ENCODE measurements around the gene TGFBI. TPM values are rescaled to one million over a fixed set of nuclear protein-coding genes. Genes with fewer than 3 reads are reported as not detected.

TGFBI gene
- total RNA-seq, 2 donors from 2014 or later = not detected

DNA sequence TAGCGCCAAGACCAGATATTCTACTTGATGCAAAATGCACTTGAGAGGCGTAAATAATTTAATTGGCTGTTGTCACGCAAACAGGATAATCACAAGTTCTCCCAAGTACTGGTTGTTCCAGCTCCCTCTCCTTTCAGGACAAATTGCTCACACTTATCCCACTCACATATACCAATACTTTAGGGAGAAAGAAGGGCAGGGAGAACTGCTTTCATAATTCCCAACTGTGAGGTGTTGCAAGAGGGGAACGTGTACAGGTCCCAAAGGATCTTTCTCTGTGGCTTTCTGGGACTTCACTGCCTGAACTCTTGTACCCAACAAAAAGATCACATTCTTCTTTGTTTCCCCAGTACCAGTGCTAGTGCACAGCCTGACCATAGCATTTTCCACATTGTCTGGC, 21.5 kb upstream of the TGFBI start:
- H3K4me3 Mint-ChIP-seq = no peak overlapping the region
- H3K27ac Mint-ChIP-seq = no peak overlapping the region
- ATAC-seq (replicated peaks in 1 of 2) (no peak), DNase-seq (no peak)
- H3K9me3 Mint-ChIP-seq = no peaks in the 10 kb centered on the region
- peaks cover 9% of the 10 kb centered on the region for H3K27me3 Mint-ChIP-seq (ENCODE audit: low read depth)
- H3K4me1 Mint-ChIP-seq (ENCODE audit: low read depth) = no peaks in the 10 kb centered on the region
- H3K36me3 Mint-ChIP-seq (ENCODE audit: insufficient read depth in 2 of 2) = no peaks in the 10 kb centered on the region

- Mint-ChIP-seq H3K36me3 (ENCODE audit: insufficient read depth in 2 of 2) (no peaks in the 10 kb centered on the region), H3K27ac (no peak overlapping the region), H3K27me3 (ENCODE audit: low read depth) (peaks cover 18% of the 10 kb centered on the region), H3K9me3 (no peaks in the 10 kb centered on the region), H3K4me1 (ENCODE audit: low read depth) (no peaks in the 10 kb centered on the region), H3K4me3 (no peak overlapping the region)
- DNase-seq = no peak
- no peak for ATAC-seq (replicated peaks in 1 of 2)
These were observed 17.3 kb upstream of the TGFBI start for GRCh38 chr5:136011414-136012001.

- Mint-ChIP-seq H3K36me3 (ENCODE audit: insufficient read depth in 2 of 2) (no peaks in the 10 kb centered on the region), H3K4me1 (ENCODE audit: low read depth) (no peaks in the 10 kb centered on the region), H3K27ac (no peak overlapping the region), H3K27me3 (ENCODE audit: low read depth) (peaks cover 18% of the 10 kb centered on the region), H3K9me3 (no peaks in the 10 kb centered on the region), H3K4me3 (no peak overlapping the region)
- no peak for ATAC-seq (replicated peaks in 1 of 2)
- no peak for DNase-seq
These were observed 16.6 kb upstream of the TGFBI start for GRCh38 chr5:136012041-136012804.

DNA sequence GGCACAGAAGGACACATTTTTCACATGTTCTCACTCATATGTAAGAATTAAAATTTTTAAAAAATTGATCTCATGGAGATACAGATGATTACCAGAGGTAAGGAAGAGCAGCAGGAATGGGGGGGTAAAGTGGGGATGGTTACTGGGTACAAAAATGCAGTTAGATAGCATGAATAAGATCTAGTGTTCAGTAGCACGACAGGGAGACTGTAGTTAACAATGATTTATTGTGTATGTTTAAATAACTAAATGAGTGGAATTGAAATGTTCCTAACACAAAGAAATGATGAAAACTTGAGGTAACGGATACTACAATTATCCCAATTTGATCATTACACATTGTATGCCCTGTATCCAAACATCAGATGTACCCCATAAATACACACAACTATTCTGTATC, 15.2 kb upstream of the TGFBI start:
- Mint-ChIP-seq H3K4me1 (ENCODE audit: low read depth) (no peaks in the 10 kb centered on the region), H3K36me3 (ENCODE audit: insufficient read depth in 2 of 2) (no peaks in the 10 kb centered on the region), H3K27ac (no peak overlapping the region), H3K27me3 (ENCODE audit: low read depth) (peaks cover 13% of the 10 kb centered on the region), H3K4me3 (no peak overlapping the region), H3K9me3 (no peaks in the 10 kb centered on the region)
- ATAC-seq (replicated peaks in 1 of 2) (no peak), DNase-seq (no peak)

GRCh38 chr5:136014049-136015002, 14.5 kb upstream of the TGFBI start:
- no peak for ATAC-seq (replicated peaks in 1 of 2)
- Mint-ChIP-seq H3K9me3 (no peaks in the 10 kb centered on the region), H3K27ac (peak overlapping the region; percentile 58), H3K36me3 (ENCODE audit: insufficient read depth in 2 of 2) (no peaks in the 10 kb centered on the region), H3K27me3 (ENCODE audit: low read depth) (peaks cover 13% of the 10 kb centered on the region), H3K4me1 (ENCODE audit: low read depth) (no peaks in the 10 kb centered on the region), H3K4me3 (no peak overlapping the region)
- no peak for DNase-seq

GRCh38 chr5:136015003-136015375, 13.8 kb upstream of the TGFBI start:
- Mint-ChIP-seq H3K36me3 (ENCODE audit: insufficient read depth in 2 of 2) (no peaks in the 10 kb centered on the region), H3K27me3 (ENCODE audit: low read depth) (peaks cover 13% of the 10 kb centered on the region), H3K4me3 (no peak overlapping the region), H3K27ac (no peak overlapping the region), H3K4me1 (ENCODE audit: low read depth) (no peaks in the 10 kb centered on the region), H3K9me3 (no peaks in the 10 kb centered on the region)
- ATAC-seq (replicated peaks in 1 of 2) = no peak
- no peak for DNase-seq

DNA sequence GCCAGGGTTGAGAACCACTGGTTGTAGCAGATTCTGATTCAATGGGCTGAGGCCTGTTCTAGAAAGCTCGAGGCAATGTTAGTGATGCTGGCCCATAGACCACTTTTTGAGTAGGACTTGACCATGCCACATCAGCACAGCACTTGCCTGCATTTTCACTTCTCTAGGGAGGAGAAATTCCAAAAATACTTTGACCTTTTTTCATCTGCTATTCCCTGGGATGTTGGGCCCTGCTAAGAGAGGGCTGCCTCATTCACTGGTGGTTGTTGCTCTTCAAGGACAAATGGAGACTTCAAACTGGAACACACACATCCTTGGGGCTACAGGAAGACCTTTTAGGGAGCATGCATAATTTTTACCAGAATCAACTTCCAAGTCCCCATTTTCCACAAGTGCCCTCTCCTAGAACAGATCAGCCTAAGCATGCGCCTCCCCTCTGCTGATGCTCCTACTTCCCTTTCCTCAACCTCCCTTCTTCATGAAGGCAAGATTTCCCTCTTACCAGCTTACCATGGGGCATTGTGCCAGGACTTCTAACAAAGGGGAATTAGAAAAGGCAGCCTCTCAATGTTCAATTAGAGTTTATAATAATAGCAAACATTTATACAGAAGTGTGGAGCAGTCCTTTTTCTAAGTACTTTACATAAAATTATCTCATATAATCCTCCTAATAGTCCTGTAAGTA, 12.7 kb upstream of the TGFBI start:
- ATAC-seq (replicated peaks in 1 of 2) (no peak), DNase-seq (no peak)
- H3K36me3 Mint-ChIP-seq (ENCODE audit: insufficient read depth in 2 of 2) = no peaks in the 10 kb centered on the region
- H3K4me3 Mint-ChIP-seq = no peak overlapping the region
- H3K9me3 Mint-ChIP-seq = no peaks in the 10 kb centered on the region
- peaks cover 13% of the 10 kb centered on the region for H3K27me3 Mint-ChIP-seq (ENCODE audit: low read depth)
- no peaks in the 10 kb centered on the region for H3K4me1 Mint-ChIP-seq (ENCODE audit: low read depth)
- no peak overlapping the region for H3K27ac Mint-ChIP-seq

GRCh38 chr5:136016945-136017530, 11.8 kb upstream of the TGFBI start:
- H3K36me3 Mint-ChIP-seq (ENCODE audit: insufficient read depth in 2 of 2) = no peaks in the 10 kb centered on the region
- H3K4me1 Mint-ChIP-seq (ENCODE audit: low read depth) = no peaks in the 10 kb centered on the region
- ATAC-seq (replicated peaks in 1 of 2) (no peak), DNase-seq (no peak)
- H3K4me3 Mint-ChIP-seq = no peak overlapping the region
- H3K27ac Mint-ChIP-seq = no peak overlapping the region
- no peaks in the 10 kb centered on the region for H3K9me3 Mint-ChIP-seq
- H3K27me3 Mint-ChIP-seq (ENCODE audit: low read depth) = peaks cover 12% of the 10 kb centered on the region

- H3K4me1 Mint-ChIP-seq (ENCODE audit: low read depth) = no peaks in the 10 kb centered on the region
- no peaks in the 10 kb centered on the region for H3K9me3 Mint-ChIP-seq
- no peak overlapping the region for H3K27ac Mint-ChIP-seq
- DNase-seq = no peak
- H3K4me3 Mint-ChIP-seq = no peak overlapping the region
- no peak for ATAC-seq (replicated peaks in 1 of 2)
- no peaks in the 10 kb centered on the region for H3K36me3 Mint-ChIP-seq (ENCODE audit: insufficient read depth in 2 of 2)
- H3K27me3 Mint-ChIP-seq (ENCODE audit: low read depth) = peaks cover 19% of the 10 kb centered on the region
These were observed 9.7 kb upstream of the TGFBI start for GRCh38 chr5:136018814-136019783.

GRCh38 chr5:136020001-136020382, 8.8 kb upstream of the TGFBI start:
- peaks cover 13% of the 10 kb centered on the region for H3K27me3 Mint-ChIP-seq (ENCODE audit: low read depth)
- no peak overlapping the region for H3K4me3 Mint-ChIP-seq
- no peak overlapping the region for H3K27ac Mint-ChIP-seq
- peak in 1 of 2 donors; percentile 15 for ATAC-seq (replicated peaks in 1 of 2)
- no peak for DNase-seq
- H3K36me3 Mint-ChIP-seq (ENCODE audit: insufficient read depth in 2 of 2) = no peaks in the 10 kb centered on the region
- no peaks in the 10 kb centered on the region for H3K9me3 Mint-ChIP-seq
- H3K4me1 Mint-ChIP-seq (ENCODE audit: low read depth) = no peaks in the 10 kb centered on the region

DNA sequence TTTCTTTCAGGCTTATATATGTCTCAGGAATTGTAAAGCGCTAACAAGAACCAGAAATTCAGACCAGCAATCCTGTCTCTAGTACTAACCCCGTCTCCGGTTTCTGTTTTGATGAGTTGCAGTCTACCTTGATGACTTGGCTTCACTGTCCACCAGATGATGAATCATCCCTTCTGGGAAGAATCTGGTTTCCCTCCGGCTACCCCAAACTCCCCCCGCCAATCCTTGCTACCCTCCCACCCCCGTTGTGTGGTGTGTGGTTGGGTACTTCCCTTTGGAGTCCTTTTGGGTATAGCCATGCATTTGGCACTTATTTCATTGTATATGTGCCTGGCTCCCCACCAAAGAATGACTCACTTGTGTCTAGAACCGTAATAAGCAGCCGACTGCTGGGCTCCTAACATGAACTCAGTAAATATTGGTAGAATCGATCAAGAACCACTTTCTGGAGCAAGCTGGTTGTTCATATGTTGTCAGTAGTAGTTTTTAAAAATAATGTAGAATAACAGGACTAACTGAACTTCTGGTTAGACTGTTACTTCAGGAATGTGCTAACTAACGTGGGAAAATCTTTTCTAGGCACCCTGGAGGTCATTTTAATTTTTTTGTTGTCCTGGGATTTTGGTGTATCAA, 8.3 kb upstream of the TGFBI start:
- DNase-seq (peak; percentile 38 to 52), ATAC-seq (replicated peaks in 1 of 2) (peak; percentile 86 to 92)
- Mint-ChIP-seq H3K4me3 (peak overlapping the region in 1 of 2 donors; percentile 59), H3K27ac (no peak overlapping the region), H3K27me3 (ENCODE audit: low read depth) (peaks cover 17% of the 10 kb centered on the region), H3K36me3 (ENCODE audit: insufficient read depth in 2 of 2) (no peaks in the 10 kb centered on the region), H3K4me1 (ENCODE audit: low read depth) (no peaks in the 10 kb centered on the region), H3K9me3 (no peaks in the 10 kb centered on the region)
